Ascending aorta (tissue), 2 donors: ENCODE results near the gene TRMT61A. TPM values are rescaled to one million over a fixed set of nuclear protein-coding genes. Genes with fewer than 3 reads are reported as not detected.
A peak's percentile ranks its signal among the peaks of the same experiment; 100 is the strongest.

Experiments used
- DNase-seq, 2 donors: peaks; one replicate each; pipeline ENCODE4 v3.0.0-alpha.2; 2019; ENCODE audit warnings: low spot score in 2 of 2
- H3K27ac ChIP-seq, 2 donors: fragments of 200-600 bp; sonication (generic); one replicate each; pipeline ENCODE4 v1.5.1; 2016 to 2017; ENCODE audit warnings: mild to moderate bottlenecking in 1 of 2
- H3K27me3 ChIP-seq: fragments of 200-600 bp; sonication (generic); one replicate; pipeline ENCODE4 v1.5.1; 2017
- H3K36me3 ChIP-seq, 2 donors: fragments of 200-600 bp; sonication (generic); one replicate each; pipeline ENCODE4 v1.5.1; 2016
- H3K4me1 ChIP-seq, 2 donors: fragments of 200-600 bp; sonication (generic); one replicate each; pipeline ENCODE4 v1.5.1; 2016 to 2017; ENCODE audit warnings: mild to moderate bottlenecking in 1 of 2
- H3K4me3 ChIP-seq, 2 donors: fragments of 200-600 bp; sonication (generic); one replicate each; pipeline ENCODE4 v1.5.1; 2016 to 2017; ENCODE audit warnings: mild to moderate bottlenecking in 1 of 2
- H3K9me3 ChIP-seq, 2 donors: fragments of 200-600 bp; sonication (generic); one replicate each; pipeline ENCODE4 v1.5.1; 2016
- intact Hi-C: fragments of 100-400 bp; cut with DNase I; formaldehyde crosslinking; loops from one replicate; pipeline ENCODE4 v1.15.1; 2023
- total RNA-seq: library from RNA; depleted of rRNA; stranded (reverse); fragments of >200 nt; gene quantifications from one replicate; pipeline ENCODE4 v1.1.0, GENCODE V29; 2016
- TF ChIP-seq, protein P1 (sequence below), 3 experiments: fragments of 200-600 bp in 2 of 3; fragments of 450-650 bp in 1 of 3; sonication (generic) in 2 of 3; IDR thresholded peaks; one replicate each; pipeline ENCODE4 v1.5.1; 2016 to 2019; ENCODE audit warnings: antibody characterized with exemption in 3 of 3, mild to moderate bottlenecking in 1 of 3, moderate library complexity in 1 of 3

The TRMT61A gene
- total RNA-seq, 1 donor from 2014 or later = 31.2 TPM

DNA sequence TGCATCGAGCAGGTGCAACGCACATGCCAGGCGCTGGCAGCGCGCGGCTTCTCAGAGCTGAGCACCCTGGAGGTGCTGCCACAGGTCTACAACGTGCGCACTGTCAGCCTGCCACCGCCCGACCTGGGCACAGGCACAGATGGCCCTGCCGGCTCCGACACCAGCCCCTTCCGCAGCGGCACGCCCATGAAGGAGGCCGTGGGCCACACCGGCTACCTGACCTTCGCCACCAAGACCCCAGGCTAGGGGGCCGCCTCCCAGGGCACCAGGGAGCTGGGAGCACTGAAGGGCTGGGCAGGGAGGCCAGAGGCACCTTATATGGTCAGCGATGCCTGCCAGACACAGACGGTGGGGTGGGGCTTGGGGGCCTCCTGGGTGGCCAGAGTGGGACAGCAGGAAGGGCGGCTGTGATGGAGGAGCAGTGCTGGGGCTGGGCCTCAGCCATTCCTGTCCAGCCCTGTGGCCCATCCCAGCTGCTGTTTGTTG, 5.6 kb downstream of the TRMT61A start:
- Histone ChIP-seq H3K27me3 (no peaks in the 10 kb centered on the region), H3K4me3 (no peak overlapping the region), H3K9me3 (no peaks in the 10 kb centered on the region), H3K27ac (peak overlapping the region; percentile 37 to 65), H3K4me1 (peaks cover 13 to 17% of the 10 kb centered on the region in 2 donors), H3K36me3 (peaks cover 9 to 19% of the 10 kb centered on the region in 2 donors)
- intact Hi-C loops = no loop called here
- DNase-seq = no peak
- TF ChIP-seq, protein P1, sequence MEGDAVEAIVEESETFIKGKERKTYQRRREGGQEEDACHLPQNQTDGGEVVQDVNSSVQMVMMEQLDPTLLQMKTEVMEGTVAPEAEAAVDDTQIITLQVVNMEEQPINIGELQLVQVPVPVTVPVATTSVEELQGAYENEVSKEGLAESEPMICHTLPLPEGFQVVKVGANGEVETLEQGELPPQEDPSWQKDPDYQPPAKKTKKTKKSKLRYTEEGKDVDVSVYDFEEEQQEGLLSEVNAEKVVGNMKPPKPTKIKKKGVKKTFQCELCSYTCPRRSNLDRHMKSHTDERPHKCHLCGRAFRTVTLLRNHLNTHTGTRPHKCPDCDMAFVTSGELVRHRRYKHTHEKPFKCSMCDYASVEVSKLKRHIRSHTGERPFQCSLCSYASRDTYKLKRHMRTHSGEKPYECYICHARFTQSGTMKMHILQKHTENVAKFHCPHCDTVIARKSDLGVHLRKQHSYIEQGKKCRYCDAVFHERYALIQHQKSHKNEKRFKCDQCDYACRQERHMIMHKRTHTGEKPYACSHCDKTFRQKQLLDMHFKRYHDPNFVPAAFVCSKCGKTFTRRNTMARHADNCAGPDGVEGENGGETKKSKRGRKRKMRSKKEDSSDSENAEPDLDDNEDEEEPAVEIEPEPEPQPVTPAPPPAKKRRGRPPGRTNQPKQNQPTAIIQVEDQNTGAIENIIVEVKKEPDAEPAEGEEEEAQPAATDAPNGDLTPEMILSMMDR (IDR thresholded peaks at IDR 0.05) = no peak

DNA sequence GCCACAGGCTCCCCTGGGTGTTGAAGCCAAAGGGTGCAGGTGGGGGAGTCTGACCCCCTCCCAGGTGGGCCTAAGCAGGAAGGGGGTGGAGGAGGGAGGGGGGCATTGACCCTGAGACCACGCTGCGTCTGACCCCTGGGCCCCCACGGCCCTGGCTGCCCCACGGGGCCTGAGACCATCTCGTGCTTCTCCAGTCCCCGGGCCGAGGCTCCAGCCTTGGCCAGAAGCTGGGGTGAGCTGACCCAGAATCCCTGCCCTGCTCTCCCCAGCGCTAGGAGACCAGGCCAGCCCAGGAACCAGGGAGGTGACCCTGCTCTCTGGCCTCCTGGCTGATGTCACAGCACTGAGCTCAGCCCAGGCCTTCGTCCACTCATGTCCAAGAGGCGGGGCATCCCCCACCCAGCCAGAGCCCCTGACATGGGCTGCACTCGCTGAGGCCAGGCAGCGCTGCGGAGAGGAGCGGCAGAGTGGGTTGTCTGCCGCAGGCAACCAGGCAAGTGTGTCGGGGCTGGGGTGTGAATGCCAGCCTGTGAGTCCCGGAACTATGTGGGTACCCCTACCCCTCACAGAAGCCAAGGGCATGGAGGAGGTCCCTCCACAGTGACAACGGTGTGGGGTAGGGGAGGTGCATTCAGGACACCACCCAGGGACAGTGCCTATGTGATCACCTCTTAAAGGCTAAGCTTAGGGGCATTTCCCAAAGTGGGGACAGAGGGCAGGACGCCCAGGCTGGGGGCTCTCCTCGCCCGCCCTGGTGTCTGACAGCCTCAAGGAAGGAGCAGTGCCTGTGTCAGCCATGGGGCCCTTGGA, 6.3 kb downstream of the TRMT61A start:
- H3K9me3 ChIP-seq = no peaks in the 10 kb centered on the region
- DNase-seq = no peak

DNA sequence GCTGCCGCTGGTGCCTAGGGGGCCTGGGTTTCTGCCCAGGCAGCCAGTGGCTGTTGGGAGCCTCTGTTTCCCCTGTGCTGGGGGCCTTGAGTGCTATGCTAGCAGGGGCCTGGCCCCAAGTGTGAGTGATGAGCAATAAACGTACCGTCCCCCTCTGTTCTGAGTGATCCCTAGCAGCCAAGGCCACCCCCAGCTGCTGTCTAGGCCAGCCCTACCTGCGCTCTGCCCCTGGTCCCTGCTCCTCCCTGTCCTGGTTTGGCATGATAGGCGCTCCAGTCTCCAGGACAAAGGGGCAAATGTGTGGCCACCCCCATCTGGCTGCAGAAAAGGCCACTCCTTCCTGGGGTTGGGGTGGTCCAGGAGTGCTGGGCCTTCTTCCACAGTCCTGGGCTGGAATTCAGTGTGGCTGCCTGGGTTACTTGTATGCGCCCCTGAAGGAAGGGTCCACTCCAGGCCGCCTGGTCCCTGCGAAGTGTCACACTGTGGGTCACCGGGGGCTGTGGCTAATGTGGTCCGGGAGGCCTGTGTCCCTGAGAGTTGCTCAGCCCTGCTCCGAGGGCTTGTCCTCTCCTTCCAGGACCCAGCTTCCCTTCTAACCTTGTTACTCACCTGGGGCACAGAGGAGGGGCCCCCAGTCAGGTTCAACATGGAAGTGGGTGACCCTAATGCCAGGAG, 7.0 kb downstream of the TRMT61A start:
- H3K36me3 ChIP-seq = peaks cover 9 to 19% of the 10 kb centered on the region in 2 donors
- no peaks in the 10 kb centered on the region for H3K27me3 ChIP-seq
- TF ChIP-seq, protein P1 (IDR thresholded peaks at IDR 0.05) = no peak
- no peak for DNase-seq
- intact Hi-C loops = no loop called here
- peaks cover 19% of the 10 kb centered on the region in 2 donors for H3K4me1 ChIP-seq
- H3K27ac ChIP-seq = peak overlapping the region in 1 of 2 donors; percentile 22
- H3K4me3 ChIP-seq = no peak overlapping the region
- no peaks in the 10 kb centered on the region for H3K9me3 ChIP-seq

More for the DNA sequence above, 6.3 kb downstream of the TRMT61A start:
- TF ChIP-seq, protein P1 (IDR thresholded peaks at IDR 0.05) = no peak
- Histone ChIP-seq H3K36me3 (peaks cover 9 to 19% of the 10 kb centered on the region in 2 donors), H3K27me3 (no peaks in the 10 kb centered on the region), H3K4me1 (peaks cover 12 to 17% of the 10 kb centered on the region in 2 donors), H3K4me3 (no peak overlapping the region), H3K27ac (peak overlapping the region; percentile 37 to 65)
- intact Hi-C loops = no loop called here

DNA sequence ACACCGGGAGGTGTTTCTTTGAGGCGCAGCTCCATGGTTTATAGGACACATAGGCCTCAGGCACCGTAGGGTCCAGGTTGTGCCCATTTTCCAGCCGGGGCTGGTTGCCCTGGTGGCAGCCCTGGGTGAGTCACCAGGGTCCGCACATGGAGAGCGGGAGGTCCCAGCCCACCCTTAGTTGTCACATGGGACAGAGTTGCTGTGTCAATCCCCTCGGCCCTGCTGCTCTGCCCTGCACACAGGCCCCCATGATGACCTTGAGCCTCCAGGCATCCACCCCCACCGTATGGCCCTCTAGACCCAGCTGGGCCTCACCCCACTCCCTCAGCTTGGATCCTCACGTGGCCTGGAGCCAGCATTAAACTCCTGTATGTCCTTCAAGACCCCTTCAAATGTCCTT, 7.7 kb downstream of the TRMT61A start:
- Histone ChIP-seq H3K4me1 (peaks cover 26% of the 10 kb centered on the region in 2 donors), H3K27ac (peak overlapping the region in 1 of 2 donors; percentile 22), H3K9me3 (no peaks in the 10 kb centered on the region), H3K27me3 (no peaks in the 10 kb centered on the region), H3K4me3 (no peak overlapping the region), H3K36me3 (peaks cover 9 to 19% of the 10 kb centered on the region in 2 donors)
- TF ChIP-seq, protein P1 (IDR thresholded peaks at IDR 0.05) = no peak
- intact Hi-C loops = no loop called here
- no peak for DNase-seq

DNA sequence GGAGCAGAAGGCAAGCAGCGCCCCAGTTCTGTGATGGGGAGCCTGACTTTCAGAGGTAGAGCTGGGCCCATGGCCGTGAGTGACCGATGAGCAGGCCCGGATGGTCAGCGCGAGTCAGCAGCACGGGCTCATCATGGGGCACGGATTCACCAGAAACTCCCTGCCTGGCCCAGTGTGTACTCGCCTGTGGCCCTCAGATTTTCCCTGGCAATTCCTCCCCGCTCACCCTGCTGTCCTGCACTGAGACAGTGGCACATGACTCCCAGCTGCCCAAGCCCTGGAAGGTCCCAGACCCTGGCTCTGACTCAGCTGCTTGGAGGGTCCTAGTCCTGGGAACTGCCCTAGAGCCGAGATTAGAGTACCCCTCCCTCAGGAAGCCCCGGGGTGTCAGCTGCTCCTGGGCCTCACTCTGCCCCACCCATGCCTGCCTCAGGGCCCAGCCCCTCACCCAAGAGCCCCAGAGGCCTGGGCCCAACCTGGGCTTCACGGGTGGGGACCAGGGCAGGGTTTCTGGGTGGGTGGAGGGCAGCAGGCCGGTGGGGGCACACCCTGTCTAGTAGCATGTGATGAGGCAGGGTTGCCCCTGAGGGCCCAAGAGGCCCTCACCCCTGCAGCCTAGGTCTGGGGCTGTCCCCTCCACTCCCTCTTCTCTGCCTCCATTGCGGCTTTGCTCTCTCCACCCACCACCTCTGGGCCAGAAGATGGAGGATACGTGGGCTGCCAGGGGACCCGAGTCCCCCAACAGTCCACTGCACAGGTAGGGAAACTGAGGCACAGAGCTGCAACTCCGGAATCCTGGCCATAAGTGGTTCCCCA, 8.4 kb downstream of the TRMT61A start:
- intact Hi-C loops = no loop called here
- Histone ChIP-seq H3K36me3 (peaks cover 9 to 19% of the 10 kb centered on the region in 2 donors), H3K4me1 (peaks cover 33% of the 10 kb centered on the region in 2 donors), H3K9me3 (no peaks in the 10 kb centered on the region), H3K27me3 (no peaks in the 10 kb centered on the region), H3K4me3 (no peak overlapping the region), H3K27ac (peak overlapping the region; percentile 57 to 83)
- no peak for DNase-seq
- TF ChIP-seq, protein P1 (IDR thresholded peaks at IDR 0.05) = no peak
